Testis (tissue), 2 donors: ENCODE data around the gene PDE6H.

Source experiments
- POLR2A ChIP-seq: fragments of 450-650 bp; IDR thresholded peaks from one replicate; pipeline ENCODE4 v1.6.1; 2017; ENCODE audit warnings: antibody characterized with exemption, mild to moderate bottlenecking, moderate library complexity
- TF ChIP-seq, protein P1 (sequence below), 3 experiments: fragments of 450-650 bp in 2 of 3; fragments of 200-600 bp in 1 of 3; sonication (generic) in 1 of 3; IDR thresholded peaks; one replicate each; pipeline ENCODE4 v1.5.1; 2016 to 2019; ENCODE audit warnings: antibody characterized with exemption in 3 of 3, mild to moderate bottlenecking in 2 of 3, moderate library complexity in 1 of 3

DNA sequence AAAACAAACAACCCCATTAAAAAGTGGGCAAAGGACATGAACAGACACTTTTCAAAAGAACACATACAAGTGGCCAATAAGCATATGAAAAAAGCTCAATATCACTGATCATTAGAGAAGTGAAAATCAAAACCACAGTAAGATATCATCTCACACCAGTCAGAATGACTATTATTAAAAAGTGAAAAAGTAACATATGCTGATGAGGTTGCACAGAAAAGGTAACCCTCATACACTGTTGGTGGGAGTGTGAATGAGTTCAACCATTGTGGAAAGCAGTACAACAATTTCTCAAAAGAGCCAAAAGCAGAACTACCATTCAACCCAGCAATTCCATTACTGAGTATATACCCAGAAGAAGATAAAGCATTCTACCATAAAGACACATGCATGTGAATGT, 18.2 kb downstream of the PDE6H start:
- no peak for TF ChIP-seq POLR2A
- TF ChIP-seq, protein P1, sequence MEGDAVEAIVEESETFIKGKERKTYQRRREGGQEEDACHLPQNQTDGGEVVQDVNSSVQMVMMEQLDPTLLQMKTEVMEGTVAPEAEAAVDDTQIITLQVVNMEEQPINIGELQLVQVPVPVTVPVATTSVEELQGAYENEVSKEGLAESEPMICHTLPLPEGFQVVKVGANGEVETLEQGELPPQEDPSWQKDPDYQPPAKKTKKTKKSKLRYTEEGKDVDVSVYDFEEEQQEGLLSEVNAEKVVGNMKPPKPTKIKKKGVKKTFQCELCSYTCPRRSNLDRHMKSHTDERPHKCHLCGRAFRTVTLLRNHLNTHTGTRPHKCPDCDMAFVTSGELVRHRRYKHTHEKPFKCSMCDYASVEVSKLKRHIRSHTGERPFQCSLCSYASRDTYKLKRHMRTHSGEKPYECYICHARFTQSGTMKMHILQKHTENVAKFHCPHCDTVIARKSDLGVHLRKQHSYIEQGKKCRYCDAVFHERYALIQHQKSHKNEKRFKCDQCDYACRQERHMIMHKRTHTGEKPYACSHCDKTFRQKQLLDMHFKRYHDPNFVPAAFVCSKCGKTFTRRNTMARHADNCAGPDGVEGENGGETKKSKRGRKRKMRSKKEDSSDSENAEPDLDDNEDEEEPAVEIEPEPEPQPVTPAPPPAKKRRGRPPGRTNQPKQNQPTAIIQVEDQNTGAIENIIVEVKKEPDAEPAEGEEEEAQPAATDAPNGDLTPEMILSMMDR (IDR thresholded peaks at IDR 0.05): no peak
